Measurements from ENCODE around the gene NXT1. TPM values are rescaled to one million over a fixed set of nuclear protein-coding genes. Genes with fewer than 3 reads are reported as not detected.

Gene NXT1
- total and polyA plus RNA-seq, 10 of the 15 experiments (the other 5 are each of a cell fraction or from before 2014, with no cell fraction given) = 10.2 to 66.7 (median 44.0) TPM

GRCh38 chr20:23302386-23302785 lies 48.2 kb upstream of the NXT1 start:
- Histone ChIP-seq H3K27me3 (replicated peaks in 1 of 2; ENCODE audit: control insufficient read depth in 2 of 2, insufficient read depth in 2 of 2, low read length in 1 of 2) (peaks cover 0 to 2% of the 10 kb centered on the region in 2 experiments; a peak in 1 of 4 replicates), H3K4me3 (no peak overlapping the region), H3K36me3 (ENCODE audit: control insufficient read depth in 2 of 2, insufficient read depth in 2 of 2, low read length in 1 of 2) (no peaks in the 10 kb centered on the region), H3K9ac (ENCODE audit: control insufficient read depth, insufficient read depth, low read length) (no peak overlapping the region), H3K79me2 (ENCODE audit: control insufficient read depth, insufficient read depth, low read length) (no peaks in the 10 kb centered on the region), H3K9me3 (replicated peaks; ENCODE audit: control insufficient read depth, insufficient read depth, low read length) (no peaks in the 10 kb centered on the region), H4K20me1 (ENCODE audit: control insufficient read depth, insufficient read depth) (no peaks in the 10 kb centered on the region), H2AFZ (ENCODE audit: control insufficient read depth, low read depth, low read length) (no peak overlapping the region), H3K4me2 (ENCODE audit: control insufficient read depth, insufficient read depth) (no peak overlapping the region), H3K27ac (ENCODE audit: control insufficient read depth, insufficient read depth) (no peak overlapping the region), H3K4me1 (ENCODE audit: control insufficient read depth, insufficient read depth, low read length) (no peaks in the 10 kb centered on the region)
- ChIA-PET SMC1A (ENCODE audit: uncharacterized antibody, unreplicated experiment) (no interaction called here), CTCF (no interaction called here), POLR2A (no interaction called here), RAD21 (ENCODE audit: unreplicated experiment) (no interaction called here)
- in situ Hi-C loops (cut with MboI) (no loop called here), intact Hi-C loops (cut with micrococcal nuclease; ENCODE audit: unreplicated experiment) (no loop called here)
- no peak for DNase-seq (ENCODE audit: low read depth, low spot score)
- no peak for FAIRE-seq
- no TSS peak for BruUV-seq (replicated peaks)
- TF ChIP-seq E2F4 (IDR thresholded peaks at IDR 0.05; ENCODE audit: low read depth, low read length) (no peak), BCL3 (IDR thresholded peaks at IDR 0.05; ENCODE audit: borderline replicate concordance, insufficient read depth, low read depth, low read length, poor library complexity, severe bottlenecking) (no peak), MAX (IDR thresholded peaks at IDR 0.05; ENCODE audit: low read depth, low read length) (no peak)
- 57% methylated on average over 3 of the region's 6 CpGs for WGBS (ENCODE audit: insufficient coverage, insufficient replicate concordance, low lambda C conversion rate, missing lambda C conversion rate)
- no peak for ATAC-seq

GRCh38 chr20:23302801-23303200 lies 47.8 kb upstream of the NXT1 start:
- SMC1A ChIA-PET (ENCODE audit: uncharacterized antibody, unreplicated experiment) = no interaction called here
- 80% methylated on average over 9 of the region's 9 CpGs for WGBS (ENCODE audit: insufficient coverage, insufficient replicate concordance, low lambda C conversion rate, missing lambda C conversion rate)
- no TSS peak for BruUV-seq (replicated peaks)

More at GRCh38 chr20:23302801-23303200, 47.8 kb upstream of the NXT1 start:
- H3K27me3 ChIP-seq (replicated peaks in 1 of 2; ENCODE audit: control insufficient read depth in 2 of 2, insufficient read depth in 2 of 2, low read length in 1 of 2) = no peaks in the 10 kb centered on the region; a peak in 1 of 4 replicates
- H3K36me3 ChIP-seq (ENCODE audit: control insufficient read depth in 2 of 2, insufficient read depth in 2 of 2, low read length in 1 of 2) = no peaks in the 10 kb centered on the region
- H3K4me3 ChIP-seq = no peak overlapping the region
- no peak for DNase-seq (ENCODE audit: low read depth, low spot score)
- ChIA-PET CTCF (no interaction called here), RAD21 (ENCODE audit: unreplicated experiment) (no interaction called here), POLR2A (no interaction called here)
- H3K79me2 ChIP-seq (ENCODE audit: control insufficient read depth, insufficient read depth, low read length) = no peaks in the 10 kb centered on the region
- FAIRE-seq = no peak
- no peak for ATAC-seq
- intact Hi-C loops (cut with micrococcal nuclease; ENCODE audit: unreplicated experiment) = no loop called here
- in situ Hi-C loops (cut with MboI) = no loop called here
- no peaks in the 10 kb centered on the region for H4K20me1 ChIP-seq (ENCODE audit: control insufficient read depth, insufficient read depth)
- TF ChIP-seq MTA3 (IDR thresholded peaks at IDR 0.05; ENCODE audit: borderline replicate concordance, low read length) (no peak), STAT1 (conservative IDR thresholded peaks at IDR 0.05) (no peak), CBX5 (IDR thresholded peaks at IDR 0.05; ENCODE audit: low read depth) (no peak), RB1 (IDR thresholded peaks at IDR 0.05; ENCODE audit: borderline replicate concordance) (no peak), CTCF (IDR thresholded peaks at IDR 0.05 in 2 of 3, conservative IDR thresholded peaks at IDR 0.05 in 1 of 3; ENCODE audit: control insufficient read depth in 2 of 3, extremely low read depth in 1 of 3, insufficient read depth in 1 of 3, low read depth in 3 of 3, low read length in 3 of 3) (no peak), PBX3 (IDR thresholded peaks at IDR 0.05; ENCODE audit: insufficient replicate concordance, low read depth, low read length) (no peak), JUND (IDR thresholded peaks at IDR 0.05; ENCODE audit: low read depth, low read length) (no peak)
- H3K27ac ChIP-seq (ENCODE audit: control insufficient read depth, insufficient read depth) = no peak overlapping the region
- H3K4me2 ChIP-seq (ENCODE audit: control insufficient read depth, insufficient read depth) = no peak overlapping the region
- no peak overlapping the region for H3K9ac ChIP-seq (ENCODE audit: control insufficient read depth, insufficient read depth, low read length)
- H3K4me1 ChIP-seq (ENCODE audit: control insufficient read depth, insufficient read depth, low read length) = no peaks in the 10 kb centered on the region
- no peaks in the 10 kb centered on the region for H3K9me3 ChIP-seq (replicated peaks; ENCODE audit: control insufficient read depth, insufficient read depth, low read length)
- H2AFZ ChIP-seq (ENCODE audit: control insufficient read depth, low read depth, low read length) = no peak overlapping the region

Data from GM12878 (cell line).